SK-N-SH (cell line): ENCODE data around the gene FLT4. TPM values are rescaled to one million over a fixed set of nuclear protein-coding genes. Genes with fewer than 3 reads are reported as not detected.

ENCODE experiments used
- CTCF ChIA-PET: fragments of 300-600, 350-600 bp; formaldehyde crosslinking; extraction: SDS; loops from one replicate; lab custom pipeline; 2021; lab: Yijun Ruan, JAX
- POLR2A ChIA-PET: fragments of 350-600 bp; sonication (Branson Sonifier 250); formaldehyde crosslinking; extraction: SDS; loops from one replicate; lab custom pipeline; 2020; ENCODE audit warnings: antibody characterized with exemption, inconsistent platforms; lab: Yijun Ruan, JAX
- DNase-seq: peaks from one replicate; pipeline ENCODE4 v3.0.0; 2012
- H2AFZ ChIP-seq: fragments of 200-600 bp; sonication (generic); 2 replicates; pipeline ENCODE4 v1.8.1; 2016; ENCODE audit warnings: antibody characterized with exemption, mild to moderate bottlenecking, low read depth
- H3F3A ChIP-seq: fragments of 200-600 bp; sonication (generic); replicated peaks from 2 replicates; pipeline ENCODE3; 2016; ENCODE audit warnings: antibody characterized with exemption, mild to moderate bottlenecking; ENCODE audit not compliant: insufficient read depth
- H3K27ac ChIP-seq, 2 experiments: fragments of 200-500 bp in 1 of 2; fragments of 200-600 bp in 1 of 2; sonication (Bioruptor generic) in 1 of 2; sonication (generic), shearing (Covaris generic) in 1 of 2; 2 replicates each; pipeline versions ENCODE4 v1.5.1 to v1.6.1; 2014 to 2016; ENCODE audit warnings: low read depth in 2 of 2, inconsistent platforms in 1 of 2, low read length in 1 of 2, mild to moderate bottlenecking in 1 of 2, mixed read lengths in 1 of 2
- H3K27me3 ChIP-seq: fragments of 200-600 bp; sonication (generic), shearing (Covaris generic); 2 replicates; pipeline ENCODE4 v1.6.1; 2016; ENCODE audit warnings: mixed run types; ENCODE audit not compliant: insufficient read depth
- H3K36me3 ChIP-seq, 2 experiments: fragments of 200-500 bp in 1 of 2; fragments of 200-600 bp in 1 of 2; sonication (Bioruptor generic) in 1 of 2; sonication (generic) in 1 of 2; replicated peaks in 1 of 2; 2 replicates each; pipeline versions ENCODE3 to v1.5.1; 2014 to 2016; ENCODE audit warnings: low read length in 1 of 2, mild to moderate bottlenecking in 1 of 2; ENCODE audit not compliant: insufficient read depth in 2 of 2, control insufficient read depth in 1 of 2
- H3K4me1 ChIP-seq, 2 experiments: fragments of 200-500 bp in 1 of 2; fragments of 200-600 bp in 1 of 2; sonication (Bioruptor generic) in 1 of 2; sonication (generic), shearing (Covaris generic) in 1 of 2; 2 replicates each; pipeline versions ENCODE4 v1.5.1 to v1.6.1; 2014 to 2016; ENCODE audit warnings: low read depth in 1 of 2, low read length in 1 of 2, mixed run types in 1 of 2; ENCODE audit not compliant: insufficient read depth in 2 of 2, control insufficient read depth in 1 of 2
- H3K4me2 ChIP-seq: fragments of 200-600 bp; sonication (generic), shearing (Covaris generic); 2 replicates; pipeline ENCODE4 v1.6.1; 2017; ENCODE audit warnings: mixed run types
- H3K4me3 ChIP-seq, 2 experiments: fragments of 200-500 bp in 1 of 2; fragments of 200-600 bp in 1 of 2; sonication (Bioruptor generic) in 1 of 2; sonication (generic), shearing (Covaris generic) in 1 of 2; 2 replicates each; pipeline versions ENCODE4 v1.5.1 to v1.8.1; 2014 to 2016; ENCODE audit warnings: low read depth in 2 of 2, inconsistent platforms in 1 of 2, low read length in 1 of 2, mild to moderate bottlenecking in 1 of 2, mixed read lengths in 1 of 2, moderate library complexity in 1 of 2
- H3K79me2 ChIP-seq: fragments of 200-600 bp; sonication (generic); 2 replicates; pipeline ENCODE4 v1.8.1; 2017; ENCODE audit warnings: mild to moderate bottlenecking; ENCODE audit not compliant: insufficient read depth
- H3K9ac ChIP-seq: fragments of 200-600 bp; sonication (generic); 2 replicates; pipeline ENCODE4 v1.6.1; 2017; ENCODE audit warnings: mixed run types
- H3K9me2 ChIP-seq: fragments of 200-600 bp; sonication (generic); 2 replicates; pipeline ENCODE4 v1.6.1; 2017; ENCODE audit warnings: mixed run types
- H3K9me3 ChIP-seq: fragments of 200-600 bp; sonication (generic); 2 replicates; pipeline ENCODE4 v1.6.1; 2017; ENCODE audit warnings: mixed run types, mild to moderate bottlenecking, moderate library complexity
- H4K20me1 ChIP-seq: fragments of 200-600 bp; sonication (generic); 2 replicates; pipeline ENCODE4 v1.6.1; 2017; ENCODE audit warnings: mild to moderate bottlenecking, mixed run types; ENCODE audit not compliant: insufficient read depth
- EZH2phosphoT487 ChIP-seq: fragments of 200-600 bp; sonication (generic); IDR thresholded peaks from 2 replicates; pipeline ENCODE4 v1.6.1; 2017; ENCODE audit warnings: low read depth, mixed run types, mild to moderate bottlenecking, antibody characterized with exemption, moderate library complexity, borderline replicate concordance
- FOSL2 ChIP-seq: IDR thresholded peaks from 2 replicates; pipeline ENCODE4 v1.4.0; 2012; ENCODE audit warnings: low read depth, mild to moderate bottlenecking, moderate library complexity, borderline replicate concordance
- FOXJ3 ChIP-seq: sonication (generic); formaldehyde crosslinking; IDR thresholded peaks from 2 replicates; pipeline ENCODE4 v1.5.1; 2020; ENCODE audit warnings: mild to moderate bottlenecking, missing genetic modification reagents
- FOXM1 ChIP-seq: IDR thresholded peaks from 2 replicates; pipeline ENCODE4 v1.4.0; 2012; ENCODE audit warnings: low read depth, mild to moderate bottlenecking
- NFIC ChIP-seq: IDR thresholded peaks from 2 replicates; pipeline ENCODE4 v1.4.0; 2012; ENCODE audit warnings: borderline replicate concordance
- POLR2AphosphoS5 ChIP-seq: IDR thresholded peaks from 2 replicates; pipeline ENCODE4 v1.6.1; 2012; ENCODE audit warnings: low read depth, low read length
- RFX5 ChIP-seq: IDR thresholded peaks from 2 replicates; pipeline ENCODE4 v1.6.1; 2012; ENCODE audit warnings: mild to moderate bottlenecking, improper control_type of control experiment, low read length
- SMC3 ChIP-seq: IDR thresholded peaks from 2 replicates; pipeline ENCODE4 v1.6.1; 2012; ENCODE audit warnings: low read depth, low read length, improper control_type of control experiment
- TAF1 ChIP-seq: IDR thresholded peaks from 2 replicates; pipeline ENCODE4 v1.6.1; 2012; ENCODE audit warnings: low read depth, mild to moderate bottlenecking, low read length, moderate library complexity, borderline replicate concordance
- TEAD4 ChIP-seq: IDR thresholded peaks from 2 replicates; pipeline ENCODE4 v1.4.0; 2012; ENCODE audit warnings: mild to moderate bottlenecking, borderline replicate concordance; ENCODE audit not compliant: insufficient read depth
- USF2 ChIP-seq: fragments of 150-350 bp; IDR thresholded peaks from 2 replicates; pipeline ENCODE4 v1.6.1; 2017; ENCODE audit warnings: antibody characterized with exemption, low read length, low read depth, borderline replicate concordance
- ZBTB33 ChIP-seq: IDR thresholded peaks from 2 replicates; pipeline ENCODE4 v1.4.0; 2012; ENCODE audit warnings: low read depth, borderline replicate concordance
- WGBS: methylation state at CpG from one replicate; pipeline ENCODE4 v1.1.6; 2017; ENCODE audit warnings: low lambda C conversion rate; 5-methylcytosine and 5-hydroxymethylcytosine counted together
- polyA plus RNA-seq, 3 experiments: library from polyadenylated mRNA; depleted of rRNA; stranded (reverse); fragments of >200 nt; gene quantifications; 2 replicates each; pipeline ENCODE4 v1.2.3, GENCODE V29; 2012
- TF ChIP-seq, protein P1 (sequence below): IDR thresholded peaks from 2 replicates; pipeline ENCODE4 v1.4.0; 2012; ENCODE audit warnings: low read depth

FLT4 gene
- polyA plus RNA-seq, 1 of the 3 experiments (the other 2 are of a cell fraction): 0.05 TPM

DNA sequence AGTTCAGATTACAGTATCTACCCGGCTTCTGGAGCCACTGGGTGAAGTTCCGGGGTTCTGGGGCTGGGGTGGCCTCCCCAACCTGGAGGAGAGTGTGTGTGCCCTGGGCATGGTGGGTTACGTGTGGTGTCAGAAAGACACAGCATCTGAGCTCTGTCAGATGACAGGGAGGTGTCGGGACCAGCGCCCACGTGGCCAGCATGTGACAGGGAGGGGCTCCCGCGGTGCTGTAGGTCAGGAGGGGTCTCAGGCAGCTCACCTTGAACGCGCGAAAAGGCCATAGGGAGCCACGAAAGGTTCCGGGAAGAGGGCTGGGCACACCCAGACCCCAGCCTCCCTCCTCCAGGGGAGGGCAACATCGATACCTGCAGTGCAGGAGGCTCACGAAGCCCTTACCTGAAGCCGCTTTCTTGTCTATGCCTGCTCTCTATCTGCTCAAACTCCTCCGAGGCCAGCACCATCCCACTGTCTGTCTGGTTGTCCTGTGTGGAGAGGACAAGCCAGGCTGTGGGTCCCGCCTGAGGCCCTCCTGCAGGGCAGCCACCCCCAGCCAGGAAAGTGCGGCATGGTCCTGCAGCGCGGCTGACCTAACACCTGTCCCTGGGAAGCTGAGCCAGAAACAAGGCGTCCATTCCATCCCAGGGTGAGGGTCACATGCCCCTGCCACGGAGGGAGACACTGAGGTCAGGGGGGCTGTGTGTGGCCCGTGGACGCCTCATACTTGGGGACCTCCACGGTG lies 40.7 kb downstream of the FLT4 start:
- CTCF ChIA-PET: interaction anchor here (1.3 to 6.1 kb wide), 2 partner anchors 10 to 21 kb away, joined by 3 to 43 read pairs; no protein-coding TSS in a partner anchor
- H3K9me2 ChIP-seq: no peaks in the 10 kb centered on the region
- no peak overlapping the region for H3K27ac ChIP-seq
- no peaks in the 10 kb centered on the region; the same call in 1 of the 2 replicates for H3K27me3 ChIP-seq
- no peak for DNase-seq
- H3K9me3 ChIP-seq: no peaks in the 10 kb centered on the region
- H4K20me1 ChIP-seq: no peaks in the 10 kb centered on the region
- no peak overlapping the region for H3K4me2 ChIP-seq
- H3K9ac ChIP-seq: no peak overlapping the region
- WGBS: 56% methylated on average over 20 of the region's 26 CpGs
- no peak overlapping the region for H2AFZ ChIP-seq
- no peaks in the 10 kb centered on the region for H3K36me3 ChIP-seq
- no peaks in the 10 kb centered on the region for H3K4me1 ChIP-seq
- no peaks in the 10 kb centered on the region for H3K79me2 ChIP-seq
- TF ChIP-seq FOSL2 (no peak), POLR2AphosphoS5 (no peak), NFIC (no peak), SMC3 (no peak)
- H3K4me3 ChIP-seq: no peak overlapping the region
- H3F3A ChIP-seq: no peaks in the 10 kb centered on the region
- POLR2A ChIA-PET: no interaction called here

- no peaks in the 10 kb centered on the region for H3F3A ChIP-seq
- ChIA-PET POLR2A (no interaction called here), CTCF (interaction anchor here (1.3 to 6.1 kb wide), 2 partner anchors 11 to 22 kb away, joined by 3 to 43 read pairs; no protein-coding TSS in a partner anchor)
- H3K79me2 ChIP-seq: no peaks in the 10 kb centered on the region
- H3K4me1 ChIP-seq: no peaks in the 10 kb centered on the region
- H3K36me3 ChIP-seq: no peaks in the 10 kb centered on the region
- no peak for DNase-seq
- WGBS: 65% methylated on average over 18 of the region's 18 CpGs
- H3K9me2 ChIP-seq: no peaks in the 10 kb centered on the region
- H4K20me1 ChIP-seq: no peaks in the 10 kb centered on the region
- no peak for TF ChIP-seq NFIC
- no peak for TF ChIP-seq RFX5
- TF ChIP-seq FOXJ3 (CRISPR knock-in tag): no peak
- TF ChIP-seq FOSL2: no peak
- TF ChIP-seq FOXM1: no peak
- TF ChIP-seq USF2: no peak
- TF ChIP-seq TAF1: no peak
- TF ChIP-seq TEAD4: no peak
- TF ChIP-seq ZBTB33: no peak
- TF ChIP-seq, protein P1, sequence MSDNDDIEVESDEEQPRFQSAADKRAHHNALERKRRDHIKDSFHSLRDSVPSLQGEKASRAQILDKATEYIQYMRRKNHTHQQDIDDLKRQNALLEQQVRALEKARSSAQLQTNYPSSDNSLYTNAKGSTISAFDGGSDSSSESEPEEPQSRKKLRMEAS: no peak
- TF ChIP-seq EZH2phosphoT487: no peak
- H3K27ac ChIP-seq: no peak overlapping the region
- no peak overlapping the region for H3K9ac ChIP-seq
- no peak overlapping the region for H2AFZ ChIP-seq
- H3K4me3 ChIP-seq: no peak overlapping the region
- H3K4me2 ChIP-seq: no peak overlapping the region
- H3K9me3 ChIP-seq: no peaks in the 10 kb centered on the region
- H3K27me3 ChIP-seq: no peaks in the 10 kb centered on the region
Observed at GRCh38 chr5:180607861-180608571, 41.4 kb downstream of the FLT4 start.
